ENCODE measurements around the gene MRPL28. TPM values are rescaled to one million over a fixed set of nuclear protein-coding genes. Genes with fewer than 3 reads are reported as not detected.

The MRPL28 gene
- total RNA-seq, 1 experiment from 2014 or later: 140 TPM

GRCh38 chr16:353404-354290, 16.7 kb downstream of the MRPL28 start:
- peak overlapping the region; percentile 34; the same call in 1 of the 2 replicates for H3K27ac ChIP-seq (ENCODE audit: low read length)
- POLR2A ChIA-PET: interaction anchor here (0.6 kb wide), 2 partner anchors 12 to 133 kb away, joined by 3 to 4 read pairs; no protein-coding TSS in a partner anchor
- H3K9me3 ChIP-seq (ENCODE audit: control insufficient read depth, insufficient read depth, low read depth, low read length): no peaks in the 10 kb centered on the region
- in situ Hi-C loops (cut with HindIII; ENCODE audit: low pct_unique_long_range_greater_than_20kb, low sequenced_read_pairs): no loop called here
- no peak for DNase-seq (ENCODE audit: low read depth, low spot score)
- peak; percentile 9; the same call in 1 of the 2 replicates for ATAC-seq
- H3K4me1 ChIP-seq (ENCODE audit: control insufficient read depth, insufficient read depth, low read length): peaks cover 8% of the 10 kb centered on the region
- no peaks in the 10 kb centered on the region for H3K27me3 ChIP-seq (ENCODE audit: control insufficient read depth, insufficient read depth, low read length)
- BruUV-seq (replicated peaks): no TSS peak
- TF ChIP-seq, protein P1, sequence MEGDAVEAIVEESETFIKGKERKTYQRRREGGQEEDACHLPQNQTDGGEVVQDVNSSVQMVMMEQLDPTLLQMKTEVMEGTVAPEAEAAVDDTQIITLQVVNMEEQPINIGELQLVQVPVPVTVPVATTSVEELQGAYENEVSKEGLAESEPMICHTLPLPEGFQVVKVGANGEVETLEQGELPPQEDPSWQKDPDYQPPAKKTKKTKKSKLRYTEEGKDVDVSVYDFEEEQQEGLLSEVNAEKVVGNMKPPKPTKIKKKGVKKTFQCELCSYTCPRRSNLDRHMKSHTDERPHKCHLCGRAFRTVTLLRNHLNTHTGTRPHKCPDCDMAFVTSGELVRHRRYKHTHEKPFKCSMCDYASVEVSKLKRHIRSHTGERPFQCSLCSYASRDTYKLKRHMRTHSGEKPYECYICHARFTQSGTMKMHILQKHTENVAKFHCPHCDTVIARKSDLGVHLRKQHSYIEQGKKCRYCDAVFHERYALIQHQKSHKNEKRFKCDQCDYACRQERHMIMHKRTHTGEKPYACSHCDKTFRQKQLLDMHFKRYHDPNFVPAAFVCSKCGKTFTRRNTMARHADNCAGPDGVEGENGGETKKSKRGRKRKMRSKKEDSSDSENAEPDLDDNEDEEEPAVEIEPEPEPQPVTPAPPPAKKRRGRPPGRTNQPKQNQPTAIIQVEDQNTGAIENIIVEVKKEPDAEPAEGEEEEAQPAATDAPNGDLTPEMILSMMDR (IDR thresholded peaks at IDR 0.05): no peak
- no peak for TF ChIP-seq SIN3A (IDR thresholded peaks at IDR 0.05; ENCODE audit: borderline replicate concordance, insufficient read depth, low read depth, low read length)
- TF ChIP-seq POLR2AphosphoS5 (IDR thresholded peaks at IDR 0.05; ENCODE audit: low read depth, low read length): no peak
- TF ChIP-seq, protein P2, sequence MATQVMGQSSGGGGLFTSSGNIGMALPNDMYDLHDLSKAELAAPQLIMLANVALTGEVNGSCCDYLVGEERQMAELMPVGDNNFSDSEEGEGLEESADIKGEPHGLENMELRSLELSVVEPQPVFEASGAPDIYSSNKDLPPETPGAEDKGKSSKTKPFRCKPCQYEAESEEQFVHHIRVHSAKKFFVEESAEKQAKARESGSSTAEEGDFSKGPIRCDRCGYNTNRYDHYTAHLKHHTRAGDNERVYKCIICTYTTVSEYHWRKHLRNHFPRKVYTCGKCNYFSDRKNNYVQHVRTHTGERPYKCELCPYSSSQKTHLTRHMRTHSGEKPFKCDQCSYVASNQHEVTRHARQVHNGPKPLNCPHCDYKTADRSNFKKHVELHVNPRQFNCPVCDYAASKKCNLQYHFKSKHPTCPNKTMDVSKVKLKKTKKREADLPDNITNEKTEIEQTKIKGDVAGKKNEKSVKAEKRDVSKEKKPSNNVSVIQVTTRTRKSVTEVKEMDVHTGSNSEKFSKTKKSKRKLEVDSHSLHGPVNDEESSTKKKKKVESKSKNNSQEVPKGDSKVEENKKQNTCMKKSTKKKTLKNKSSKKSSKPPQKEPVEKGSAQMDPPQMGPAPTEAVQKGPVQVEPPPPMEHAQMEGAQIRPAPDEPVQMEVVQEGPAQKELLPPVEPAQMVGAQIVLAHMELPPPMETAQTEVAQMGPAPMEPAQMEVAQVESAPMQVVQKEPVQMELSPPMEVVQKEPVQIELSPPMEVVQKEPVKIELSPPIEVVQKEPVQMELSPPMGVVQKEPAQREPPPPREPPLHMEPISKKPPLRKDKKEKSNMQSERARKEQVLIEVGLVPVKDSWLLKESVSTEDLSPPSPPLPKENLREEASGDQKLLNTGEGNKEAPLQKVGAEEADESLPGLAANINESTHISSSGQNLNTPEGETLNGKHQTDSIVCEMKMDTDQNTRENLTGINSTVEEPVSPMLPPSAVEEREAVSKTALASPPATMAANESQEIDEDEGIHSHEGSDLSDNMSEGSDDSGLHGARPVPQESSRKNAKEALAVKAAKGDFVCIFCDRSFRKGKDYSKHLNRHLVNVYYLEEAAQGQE (IDR thresholded peaks at IDR 0.05; ENCODE audit: insufficient read depth in 1 of 2, low read depth in 2 of 2, low read length in 1 of 2): no peak
- no peak for TF ChIP-seq TCF7L2 (IDR thresholded peaks at IDR 0.05; ENCODE audit: low read depth, low read length)
- intact Hi-C loops (cut with micrococcal nuclease; ENCODE audit: unreplicated experiment): no loop called here
- H3K4me3 ChIP-seq (ENCODE audit: low read depth in 2 of 2, low read length in 2 of 2): peak overlapping the region; percentile 45 to 54
- CTCF ChIA-PET: interaction anchor here (0.6 to 1.0 kb wide), 8 partner anchors 9 to 1642 kb away, joined by 3 to 6 read pairs (median 3); no protein-coding TSS in a partner anchor
- H3K36me3 ChIP-seq (ENCODE audit: control insufficient read depth, insufficient read depth, low read length): no peaks in the 10 kb centered on the region

- TF ChIP-seq, protein P2 (IDR thresholded peaks at IDR 0.05; ENCODE audit: insufficient read depth in 1 of 2, low read depth in 2 of 2, low read length in 1 of 2): no peak
- TF ChIP-seq TCF7L2 (IDR thresholded peaks at IDR 0.05; ENCODE audit: low read depth, low read length): no peak
- TF ChIP-seq POLR2AphosphoS5 (IDR thresholded peaks at IDR 0.05; ENCODE audit: low read depth, low read length): no peak
- 0 out of 2 replicates have a peak, but pooled peaks have one; percentile 29 for TF ChIP-seq SIN3A (IDR thresholded peaks at IDR 0.05; ENCODE audit: borderline replicate concordance, insufficient read depth, low read depth, low read length)
- TF ChIP-seq, protein P1 (IDR thresholded peaks at IDR 0.05): peak; percentile 89
- ATAC-seq: peak; percentile 86
- Histone ChIP-seq H3K4me1 (ENCODE audit: control insufficient read depth, insufficient read depth, low read length) (peaks cover 8% of the 10 kb centered on the region), H3K27me3 (ENCODE audit: control insufficient read depth, insufficient read depth, low read length) (no peaks in the 10 kb centered on the region), H3K27ac (ENCODE audit: low read length) (peak within 1 kb of the TSS; percentile 83), H3K9me3 (ENCODE audit: control insufficient read depth, insufficient read depth, low read depth, low read length) (no peaks in the 10 kb centered on the region), H3K4me3 (ENCODE audit: low read depth in 2 of 2, low read length in 2 of 2) (peak within 1 kb of the TSS; percentile 71 to 82), H3K36me3 (ENCODE audit: control insufficient read depth, insufficient read depth, low read length) (no peaks in the 10 kb centered on the region)
- intact Hi-C loops (cut with micrococcal nuclease; ENCODE audit: unreplicated experiment) (no loop called here), in situ Hi-C loops (cut with HindIII; ENCODE audit: low pct_unique_long_range_greater_than_20kb, low sequenced_read_pairs) (no loop called here)
- DNase-seq (ENCODE audit: low read depth, low spot score): peak; percentile 39
- no TSS peak for BruUV-seq (replicated peaks)
- ChIA-PET CTCF (interaction anchor here (0.6 to 1.0 kb wide), 13 partner anchors 10 to 1643 kb away, joined by 3 to 9 read pairs (median 4); partner anchors contain the start of gene LUC7L), POLR2A (interaction anchor here (0.6 to 0.7 kb wide), 5 partner anchors 11 to 132 kb away, joined by 3 to 19 read pairs (median 6); no protein-coding TSS in a partner anchor)
These were observed 17.6 kb downstream of the MRPL28 start, which contains the start of gene AXIN1 for GRCh38 chr16:352547-353403. Gene AXIN1, minus strand, starts transcription at chr16:352723. Its CDS starts 5,698 bp downstream, at chr16:347025.
